ENCODE measurements around the gene SOX15.

SOX15 gene

DNA sequence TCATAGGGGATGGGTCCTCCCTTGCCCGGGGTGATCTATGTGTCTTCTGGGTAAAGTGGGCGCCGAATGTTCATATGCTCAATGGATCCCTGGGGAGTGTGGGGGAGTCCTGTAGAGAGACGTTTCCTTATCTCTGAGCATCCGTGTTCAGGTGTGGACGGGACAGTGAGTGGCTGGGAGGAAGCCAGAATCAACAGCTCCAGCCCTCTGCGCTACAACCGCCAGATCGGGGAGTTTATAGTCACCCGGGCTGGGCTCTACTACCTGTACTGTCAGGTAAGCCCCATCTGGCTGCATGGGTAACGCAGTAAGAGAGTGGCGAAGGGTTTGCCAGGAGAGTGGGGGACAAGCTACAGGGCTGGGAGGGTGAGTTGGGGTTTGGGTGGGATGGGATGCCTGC, 33.3 kb downstream of the SOX15 start:
- no peak for FAIRE-seq

DNA sequence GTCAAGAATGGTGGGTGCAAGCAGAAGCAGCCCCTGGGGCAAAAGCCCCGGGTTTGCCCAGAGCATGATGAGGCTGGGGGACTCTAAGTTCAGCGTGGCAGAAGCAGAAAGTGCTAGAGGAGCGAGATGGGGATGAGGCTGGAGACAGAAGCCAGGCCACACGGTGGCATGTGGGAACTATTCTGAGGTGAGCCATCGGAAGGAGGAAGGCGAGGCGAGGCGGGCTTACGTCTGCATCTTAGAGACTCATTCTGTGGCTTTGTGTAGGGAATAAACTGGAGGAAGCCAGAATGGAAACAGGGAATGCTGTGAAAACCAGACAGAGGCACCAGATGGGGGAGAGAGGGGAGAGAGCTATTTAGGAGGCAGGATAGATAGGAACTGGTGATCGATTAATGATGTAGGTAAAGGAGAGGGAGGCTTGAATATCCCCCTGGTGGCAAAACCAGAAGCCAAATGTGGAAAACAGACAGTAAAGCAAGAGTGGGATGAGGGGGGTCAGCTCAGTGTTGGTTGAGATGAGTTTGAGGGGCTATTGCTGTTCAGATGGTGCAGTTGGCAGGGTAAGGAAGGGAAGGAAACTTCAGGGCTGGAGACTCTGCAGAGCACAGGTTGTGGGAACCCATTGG, 34.5 kb downstream of the SOX15 start:
- FAIRE-seq, result no peak

GRCh38 chr17:7553356-7553755, 36.5 kb downstream of the SOX15 start:
- no peak for FAIRE-seq

GRCh38 chr17:7552621-7553051, 37.3 kb downstream of the SOX15 start:
- FAIRE-seq, result no peak

GRCh38 chr17:7551396-7551795, 38.5 kb downstream of the SOX15 start:
- FAIRE-seq, result no peak

GRCh38 chr17:7550344-7550743, 39.5 kb downstream of the SOX15 start:
- FAIRE-seq, result no peak

DNA sequence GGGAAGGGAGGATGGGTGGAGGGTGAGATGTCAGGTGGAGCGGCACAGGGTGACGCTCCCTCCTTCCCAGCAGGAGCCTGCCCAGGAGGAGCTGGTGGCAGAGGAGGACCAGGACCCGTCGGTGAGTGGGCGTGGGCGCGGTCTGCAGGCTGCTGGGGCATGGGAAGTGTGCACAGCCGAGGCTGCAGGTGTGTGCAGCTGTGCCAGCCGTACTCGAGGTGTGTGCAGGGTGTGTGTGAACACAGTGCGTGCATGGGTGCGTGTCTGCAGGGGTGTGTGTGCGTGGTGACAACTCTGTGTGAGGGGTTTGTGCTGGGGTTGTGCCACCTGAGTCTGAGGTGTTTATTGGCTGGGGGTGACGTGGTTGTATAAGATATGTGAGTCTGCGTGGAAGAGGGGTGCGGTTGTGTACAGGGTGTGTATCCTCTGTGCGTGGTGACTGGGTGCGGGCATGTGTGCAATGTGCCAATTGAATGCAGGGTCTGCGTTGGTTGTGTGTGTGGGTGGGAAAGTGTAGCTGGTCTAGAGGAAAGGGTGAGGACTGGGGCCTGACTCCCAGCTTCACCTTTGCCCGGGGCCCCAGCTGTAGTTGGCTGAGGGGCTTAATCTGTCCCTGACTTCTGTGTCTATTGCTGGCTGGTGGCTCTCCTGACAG, 40.4 kb downstream of the SOX15 start:
- FAIRE-seq, result no peak

GRCh38 chr17:7548585-7549400, 41.1 kb downstream of the SOX15 start, which contains the start of gene TNFSF12:
Gene TNFSF12, plus strand, starts transcription at chr17:7549058. Its CDS starts 96 bp downstream, at chr17:7549154.
- FAIRE-seq, result no peak

- no peak for FAIRE-seq
These were observed 45.0 kb downstream of the SOX15 start for GRCh38 chr17:7544911-7545310.

GRCh38 chr17:7541074-7541621, 48.7 kb downstream of the SOX15 start:
- no peak for FAIRE-seq

DNA sequence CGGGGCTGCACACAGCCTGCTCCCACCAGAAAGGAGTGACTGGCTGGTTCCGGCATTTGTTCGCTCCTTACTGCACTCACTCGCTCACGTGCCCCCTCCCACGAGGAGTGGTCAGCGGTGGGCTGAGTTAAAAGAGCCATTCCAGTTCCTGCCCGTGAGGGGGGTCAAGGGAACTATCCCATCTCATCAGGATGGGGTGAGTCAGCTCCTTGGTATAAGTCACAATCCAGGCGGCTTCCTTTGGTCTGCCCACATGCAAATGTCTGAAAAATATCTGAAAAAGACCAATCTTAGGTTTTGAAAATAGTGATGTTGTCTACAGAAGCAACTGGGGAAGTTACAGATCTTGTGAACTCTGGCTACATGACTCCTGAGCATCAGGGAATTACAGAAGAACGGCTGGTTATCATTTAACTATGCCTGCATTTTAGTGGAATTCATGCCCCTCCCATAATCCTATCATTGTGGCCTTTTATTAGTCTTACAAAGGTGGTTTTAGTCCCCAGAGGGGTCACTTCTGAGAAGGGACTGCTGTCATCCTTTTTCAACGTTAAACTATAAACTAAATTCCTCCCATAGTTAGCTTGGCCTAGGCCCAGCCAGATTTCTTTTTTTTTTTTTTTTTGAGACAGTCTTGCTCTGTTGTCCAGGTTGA, 50.9 kb downstream of the SOX15 start:
- no peak for FAIRE-seq
